HS-27A (cell line): ENCODE data around the gene BEST1.

Experiments
- DNase-seq: peaks from one replicate; pipeline ENCODE4 v3.0.0-alpha.2; 2012; ENCODE audit warnings: low read depth, missing footprints

The BEST1 gene

GRCh38 chr11:61950035-61950547 is at the start of gene BEST1:
BEST1 (plus strand) TSS chr11:61950351; CDS start chr11:61951807, 1,456 bp downstream.
- no peak for DNase-seq

- no peak for DNase-seq
Measured at GRCh38 chr11:61901397-61901796, 48.8 kb upstream of the BEST1 start.

- DNase-seq = no peak
Measured at GRCh38 chr11:61902313-61902712, 47.8 kb upstream of the BEST1 start.

- DNase-seq = no peak
Measured at GRCh38 chr11:61903845-61904244, 46.3 kb upstream of the BEST1 start.

GRCh38 chr11:61904539-61905048 is 45.6 kb upstream of the BEST1 start:
- no peak for DNase-seq

- no peak for DNase-seq
Measured at GRCh38 chr11:61905067-61905696, 45.0 kb upstream of the BEST1 start.

GRCh38 chr11:61905801-61906521 is 44.2 kb upstream of the BEST1 start:
- no peak for DNase-seq

GRCh38 chr11:61906522-61906909 is 43.6 kb upstream of the BEST1 start:
- DNase-seq = no peak

GRCh38 chr11:61907282-61907681 is 42.9 kb upstream of the BEST1 start:
- DNase-seq = no peak

- DNase-seq = no peak
Measured at GRCh38 chr11:61907871-61908729, 42.1 kb upstream of the BEST1 start.

GRCh38 chr11:61908730-61909316 is 41.3 kb upstream of the BEST1 start:
- no peak for DNase-seq

GRCh38 chr11:61910187-61911127 is 39.7 kb upstream of the BEST1 start:
- DNase-seq = no peak

GRCh38 chr11:61911128-61911700 is 38.9 kb upstream of the BEST1 start:
- no peak for DNase-seq

GRCh38 chr11:61911701-61912529 is 38.2 kb upstream of the BEST1 start:
- DNase-seq = no peak

GRCh38 chr11:61912530-61912898 is 37.6 kb upstream of the BEST1 start:
- no peak for DNase-seq

GRCh38 chr11:61912991-61913698 is 37.0 kb upstream of the BEST1 start:
- no peak for DNase-seq

- DNase-seq = no peak
Measured at GRCh38 chr11:61913699-61914395, 36.3 kb upstream of the BEST1 start.

GRCh38 chr11:61914471-61915171 is 35.5 kb upstream of the BEST1 start:
- DNase-seq = no peak
